CD4-positive, alpha-beta T cell treated with Interleukin-21 for 1 hour (primary cell): ENCODE results near the gene ZFP64.
"Not testable (repeated sequence)": the region's sequence is repeated elsewhere in the genome, so short reads cannot be mapped to it uniquely, and the experiment has no call there.

Experiments used
- DNase-seq: peaks from one replicate; pipeline ENCODE4 v3.0.0-alpha.2; 2020

Gene ZFP64

DNA sequence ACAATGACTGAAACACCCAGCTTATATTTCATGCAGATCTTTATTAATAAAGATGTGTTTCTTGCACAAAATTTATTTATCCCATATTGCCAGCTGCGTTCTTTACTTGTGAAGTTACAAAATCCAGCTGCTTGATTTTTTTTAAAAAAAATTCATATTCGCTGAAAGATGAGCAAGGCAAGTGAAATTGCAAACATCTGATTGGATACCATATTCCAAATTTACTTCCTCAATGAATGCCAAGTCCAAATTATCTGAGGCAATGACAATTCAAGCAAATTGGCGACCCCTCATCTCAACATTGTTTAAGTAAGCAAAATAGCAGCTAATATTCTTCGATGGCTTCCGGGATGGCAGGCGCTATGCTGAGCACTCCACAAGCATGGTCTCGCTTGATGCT, 37.7 kb downstream of the ZFP64 start:
- DNase-seq, result no peak

DNA sequence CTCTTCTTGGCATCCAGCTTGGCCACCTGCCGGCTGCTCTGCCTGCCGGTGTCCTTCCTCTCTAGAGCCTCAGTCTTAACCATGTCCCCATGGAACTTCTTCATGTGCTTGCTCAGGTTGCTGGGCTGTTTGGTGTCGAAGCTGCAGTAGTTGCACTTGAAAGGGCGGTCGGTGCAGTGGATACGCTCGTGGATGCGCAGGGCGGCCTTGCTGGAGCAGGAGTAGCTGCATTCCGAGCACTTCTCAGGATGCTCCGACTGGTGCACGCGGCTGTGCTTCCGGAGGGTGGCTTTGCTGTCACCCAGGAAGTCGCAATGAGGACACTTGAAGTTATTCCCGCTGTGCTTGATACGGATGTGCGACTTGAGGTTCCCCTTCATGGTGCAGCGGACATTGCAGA, 38.7 kb downstream of the ZFP64 start:
- no peak for DNase-seq

- no peak for DNase-seq
Observed at GRCh38 chr20:52152416-52152815, 39.2 kb downstream of the ZFP64 start.

DNA sequence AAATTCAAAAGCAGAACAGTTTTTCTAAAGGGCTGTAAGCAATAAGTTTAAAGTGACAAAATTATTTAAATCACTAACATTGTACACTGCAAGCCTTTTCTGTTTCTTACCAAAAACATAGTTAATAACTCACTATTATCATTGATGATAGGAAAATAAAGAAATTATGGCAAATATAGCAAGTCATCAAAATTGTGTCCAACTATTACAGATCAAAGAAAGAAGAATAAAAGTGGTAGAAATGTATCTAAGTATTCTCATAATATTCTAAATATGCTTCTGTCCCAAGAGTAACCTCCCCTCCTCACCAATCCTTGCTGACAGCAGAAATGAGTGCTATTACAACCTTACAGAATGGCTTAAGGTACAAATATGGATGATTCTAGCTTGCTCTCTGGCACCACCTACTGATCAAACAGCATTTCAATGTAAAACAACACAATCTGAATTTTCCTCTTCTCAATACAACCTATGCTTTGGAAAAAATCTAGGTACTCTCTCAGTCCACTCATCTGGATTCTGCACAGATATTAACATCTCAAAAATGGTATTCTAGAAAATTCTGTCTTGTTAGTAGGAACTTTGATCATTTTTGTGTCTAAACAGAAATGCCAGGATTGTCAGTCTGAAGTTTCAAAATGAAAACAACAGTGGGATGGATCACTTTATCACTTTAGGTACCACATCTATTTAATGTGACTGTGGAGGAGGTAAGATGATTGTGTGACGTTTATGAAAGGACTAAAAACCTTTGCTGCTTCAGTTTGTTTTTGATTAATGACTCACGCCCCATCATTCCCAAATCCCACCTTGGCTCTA, 40.9 kb downstream of the ZFP64 start:
- peak; percentile 31 for DNase-seq

- no peak for DNase-seq
Observed at GRCh38 chr20:52145587-52145986, 46.0 kb downstream of the ZFP64 start.

GRCh38 chr20:52143277-52143676, 48.3 kb downstream of the ZFP64 start:
- DNase-seq, result no peak

DNA sequence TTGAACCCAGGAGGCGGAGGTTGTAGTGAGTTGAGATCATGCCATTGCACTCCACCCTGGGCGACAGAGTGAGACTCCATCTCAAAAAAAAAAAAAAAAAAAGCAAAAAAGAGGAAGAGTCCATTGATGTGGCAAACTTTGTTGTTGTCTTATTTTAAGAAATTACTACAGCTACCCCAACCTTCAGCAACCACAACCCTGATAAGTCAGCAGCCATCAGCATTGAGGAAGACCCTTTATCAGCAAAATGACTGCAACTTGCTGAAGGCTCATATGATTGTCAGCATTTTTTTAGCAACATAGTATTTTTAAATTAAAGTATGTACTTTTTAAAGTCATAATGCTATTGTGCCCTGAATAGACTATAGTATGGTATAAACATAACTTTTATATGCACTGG, 48.8 kb downstream of the ZFP64 start:
- no peak for DNase-seq

DNA sequence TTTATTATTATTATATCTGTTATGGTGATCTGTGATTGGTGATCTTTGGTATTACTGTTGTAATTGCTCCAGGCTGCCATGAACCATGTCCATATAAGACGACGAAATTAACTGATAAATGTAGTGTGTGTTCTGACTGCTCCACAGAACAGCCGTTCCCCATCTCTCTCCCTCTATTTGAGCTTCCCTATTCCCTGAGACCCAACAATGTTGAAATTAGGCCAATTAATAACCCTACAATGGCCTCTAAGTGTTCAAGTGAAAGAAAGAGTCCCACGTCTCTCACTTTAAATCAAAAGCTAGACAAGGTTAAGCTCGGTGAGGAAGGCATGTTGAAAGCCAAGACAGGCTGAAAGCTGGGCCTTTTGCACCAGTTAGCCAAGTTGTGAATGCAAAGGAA, 51.6 kb downstream of the ZFP64 start:
- no peak for DNase-seq

GRCh38 chr20:52137850-52138249, 53.7 kb downstream of the ZFP64 start:
- DNase-seq, result no peak

DNA sequence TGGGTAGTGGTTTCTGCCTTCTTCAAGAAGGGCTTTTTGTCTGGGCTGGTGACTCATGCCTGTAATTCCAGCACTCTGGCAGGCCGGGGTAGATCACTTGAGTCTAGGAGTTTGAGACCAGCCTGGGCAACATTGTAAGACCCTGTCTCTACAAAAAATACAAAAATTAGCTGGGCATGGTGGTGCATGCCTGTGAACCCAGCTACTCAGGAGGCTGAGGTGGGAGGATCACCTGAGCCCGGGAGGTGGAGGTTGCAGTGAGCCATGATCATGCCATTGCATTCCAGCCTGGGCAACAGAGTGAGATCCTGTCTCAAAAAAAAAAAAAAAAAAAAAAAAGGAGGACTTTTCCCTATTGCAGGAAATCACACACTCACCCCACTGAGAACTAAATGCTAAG, 57.9 kb downstream of the ZFP64 start:
- not testable (repeated sequence) for DNase-seq

GRCh38 chr20:52132337-52132736, 59.2 kb downstream of the ZFP64 start:
- no peak for DNase-seq

DNA sequence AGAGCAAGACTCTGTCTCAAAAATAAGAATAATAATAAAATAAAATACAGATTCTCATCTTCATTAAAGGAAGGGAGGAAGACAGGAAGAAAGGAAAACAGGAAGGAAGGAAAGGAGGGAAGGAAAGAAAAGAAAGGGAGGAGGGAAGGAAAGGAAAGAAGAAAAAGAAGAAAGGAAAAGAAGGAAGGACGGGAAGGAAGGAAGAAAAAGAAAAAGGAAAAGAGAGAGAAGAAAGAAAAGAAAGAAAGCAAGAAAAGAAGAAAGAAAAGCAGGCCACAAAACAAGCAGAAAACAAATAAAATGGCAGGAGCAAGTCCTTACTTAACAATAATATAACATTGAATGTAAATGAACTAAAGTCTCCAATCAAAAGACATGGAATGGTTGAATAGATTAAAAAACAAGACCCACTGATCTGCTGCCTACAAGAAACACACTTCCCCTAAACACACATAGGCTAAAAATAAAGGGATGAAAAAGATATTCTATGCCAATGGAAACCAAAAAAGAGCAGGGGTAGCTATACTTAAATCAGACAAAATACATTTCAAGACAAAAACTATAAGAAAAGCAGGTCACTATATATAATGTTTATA, 60.4 kb downstream of the ZFP64 start:
- no peak for DNase-seq

- DNase-seq, result no peak
Observed at GRCh38 chr20:52130406-52130805, 61.2 kb downstream of the ZFP64 start.

GRCh38 chr20:52129611-52130010, 62.0 kb downstream of the ZFP64 start:
- DNase-seq, result no peak

- DNase-seq, result no peak
Observed at GRCh38 chr20:52127309-52127708, 64.3 kb downstream of the ZFP64 start.

GRCh38 chr20:52124821-52125220, 66.8 kb downstream of the ZFP64 start:
- DNase-seq, result no peak

- no peak for DNase-seq
Observed at GRCh38 chr20:52118696-52119095, 72.9 kb downstream of the ZFP64 start.

DNA sequence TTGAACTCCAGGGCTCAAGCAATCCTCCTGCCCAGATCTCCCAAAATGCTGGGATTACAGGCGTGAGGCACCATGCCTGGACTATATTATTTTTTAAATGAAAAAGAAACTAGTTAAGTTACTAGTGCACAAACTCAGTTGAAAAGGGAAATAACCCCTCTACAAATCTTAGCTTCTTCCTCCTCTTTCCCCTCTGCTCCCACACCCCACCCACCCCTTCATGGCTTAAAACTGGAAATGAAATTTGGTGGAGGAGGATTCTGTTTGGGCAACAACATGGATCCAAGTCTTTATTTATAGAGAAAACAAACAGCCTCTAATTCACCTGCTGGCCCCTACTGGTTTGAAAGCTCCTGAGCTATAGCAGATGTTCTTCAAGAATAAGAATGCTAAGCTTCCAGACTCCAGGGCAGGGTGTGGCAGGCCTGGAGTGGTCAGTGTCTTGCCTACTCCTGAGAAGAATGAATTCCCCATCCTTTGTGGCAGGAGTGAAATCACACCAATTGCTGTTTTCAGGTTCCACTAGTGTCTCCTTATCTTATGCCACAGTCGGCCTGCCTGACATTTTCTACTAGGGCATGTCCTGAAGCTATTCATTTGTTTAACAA, 73.5 kb downstream of the ZFP64 start:
- DNase-seq, result no peak

GRCh38 chr20:52110456-52110855, 81.1 kb downstream of the ZFP64 start:
- DNase-seq, result no peak

- no peak for DNase-seq
Observed at GRCh38 chr20:52105442-52106422, 85.8 kb downstream of the ZFP64 start.

DNA sequence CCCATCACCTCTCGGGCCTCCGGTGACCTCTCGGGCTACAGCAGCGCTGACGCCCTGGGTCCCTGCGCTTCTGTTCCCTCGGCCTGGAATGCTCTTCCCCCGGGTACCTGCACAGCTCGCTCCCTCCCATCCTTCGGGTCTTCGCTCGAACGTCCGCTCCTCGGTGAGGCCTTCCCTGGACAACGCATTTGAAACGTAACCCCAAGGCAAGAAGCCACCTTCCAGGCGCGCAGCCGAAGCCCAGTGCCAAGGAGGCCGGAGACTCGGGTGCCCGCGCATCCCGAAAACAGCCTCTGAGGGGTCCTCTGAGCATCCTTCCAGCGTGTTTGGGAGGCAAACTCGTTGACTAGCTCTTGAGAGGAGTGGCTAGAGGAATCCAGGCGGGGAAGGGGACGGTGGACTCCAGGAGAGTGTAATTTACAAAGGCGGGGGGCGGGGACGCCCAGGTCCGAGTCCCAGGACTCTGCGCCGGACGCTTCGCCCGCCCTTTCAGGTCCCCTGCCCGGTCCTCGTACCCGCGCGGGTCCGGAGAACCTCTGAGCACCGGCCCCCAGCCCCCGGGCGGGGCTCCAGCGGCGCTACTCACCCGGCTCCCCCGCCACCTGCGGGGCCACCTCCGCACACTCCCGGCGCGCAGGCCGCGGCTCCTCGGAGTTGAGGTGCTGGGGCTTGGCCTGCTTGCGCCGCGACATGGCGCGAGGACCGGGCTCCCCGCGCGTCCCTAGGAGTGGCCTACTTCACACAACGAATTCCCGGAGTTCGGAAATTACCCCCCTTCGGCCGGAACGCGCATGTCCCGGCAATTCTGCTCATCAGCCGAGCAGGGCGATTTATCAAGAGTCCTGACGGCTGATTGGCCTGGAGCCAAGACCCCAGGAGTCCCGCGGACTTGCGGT, 86.8 kb downstream of the ZFP64 start:
- DNase-seq, result no peak
